Activated naive CD8-positive, alpha-beta T cell treated with anti-CD3 and anti-CD28 coated beads, Interleukin-2, amount 50 U/mL, for 24 hours (primary cell): Measurements from ENCODE around the gene HOOK1.
"Not testable (repeated sequence)": the region's sequence is repeated elsewhere in the genome, so short reads cannot be mapped to it uniquely, and the experiment has no call there.

Experiments
- ATAC-seq: fragments of 150-1000 bp; cut with Tn5 transposase; one replicate; pipeline ENCODE4 v1.10.0; 2021
- DNase-seq: peaks from one replicate; pipeline ENCODE4 v3.0.0; 2021
- H3K27ac Mint-ChIP-seq: one replicate; pipeline ENCODE4 v1.8.0; 2021; ENCODE audit warnings: mild to moderate bottlenecking, mixed read lengths
- H3K27me3 Mint-ChIP-seq: one replicate; pipeline ENCODE4 v1.8.0; 2021; ENCODE audit warnings: mixed read lengths
- H3K36me3 Mint-ChIP-seq: one replicate; pipeline ENCODE4 v1.8.0; 2021; ENCODE audit warnings: low read depth, mixed read lengths
- H3K4me1 Mint-ChIP-seq: one replicate; pipeline ENCODE4 v1.8.0; 2021; ENCODE audit warnings: mixed read lengths
- H3K4me3 Mint-ChIP-seq: one replicate; pipeline ENCODE4 v1.8.0; 2021; ENCODE audit warnings: mild to moderate bottlenecking, moderate library complexity, mixed read lengths
- H3K9me3 Mint-ChIP-seq: one replicate; pipeline ENCODE4 v1.8.0; 2021; ENCODE audit warnings: mixed read lengths

Gene HOOK1

DNA sequence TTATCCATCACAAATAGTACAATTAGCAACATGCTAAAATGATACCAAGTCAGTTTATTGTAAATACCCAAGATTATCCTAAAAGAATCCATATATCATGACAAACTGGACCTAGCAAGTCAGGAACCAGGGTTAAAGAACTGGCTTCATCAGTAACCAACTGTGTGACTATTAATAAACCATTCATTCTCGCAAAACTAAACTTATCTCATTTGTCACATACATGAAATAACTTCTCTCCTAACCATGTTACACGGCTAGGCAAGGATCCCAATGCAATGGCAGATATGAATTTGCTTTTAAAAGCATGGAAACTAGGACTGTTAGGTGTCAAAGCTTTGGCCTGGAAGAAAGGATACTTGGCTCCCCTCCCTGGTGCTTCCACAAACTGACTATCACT is 82.4 kb downstream of the HOOK1 start:
- ATAC-seq = no peak

DNA sequence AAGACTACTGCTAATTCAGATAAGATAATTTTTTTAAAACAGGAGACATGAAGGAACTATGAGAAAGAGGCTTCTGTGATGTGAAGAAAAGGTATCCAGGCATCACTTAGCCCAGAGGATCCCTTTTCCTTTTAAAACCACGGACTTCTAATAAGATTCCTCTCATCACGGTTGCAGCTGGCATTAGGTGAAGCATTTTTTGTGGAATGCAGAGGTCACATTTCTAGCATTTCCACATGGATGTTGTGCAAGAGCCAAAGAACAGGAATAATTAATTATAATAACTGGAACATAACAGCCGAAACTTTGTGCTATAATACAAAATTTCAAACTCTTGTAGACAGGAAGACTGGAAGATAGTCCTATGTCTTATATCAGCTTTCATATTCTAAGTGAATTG is 84.2 kb downstream of the HOOK1 start:
- Mint-ChIP-seq H3K4me3 (no peak overlapping the region), H3K27ac (no peak overlapping the region), H3K36me3 (no peaks in the 10 kb centered on the region), H3K27me3 (no peaks in the 10 kb centered on the region), H3K4me1 (peaks cover 3% of the 10 kb centered on the region), H3K9me3 (no peaks in the 10 kb centered on the region)
- ATAC-seq = no peak
- DNase-seq = no peak

More for the DNA sequence above, 82.4 kb downstream of the HOOK1 start:
- no peak for DNase-seq
- no peaks in the 10 kb centered on the region for H3K9me3 Mint-ChIP-seq
- no peak overlapping the region for H3K4me3 Mint-ChIP-seq
- H3K4me1 Mint-ChIP-seq = peaks cover 17% of the 10 kb centered on the region
- no peaks in the 10 kb centered on the region for H3K27me3 Mint-ChIP-seq
- H3K27ac Mint-ChIP-seq = no peak overlapping the region
- peaks cover 2% of the 10 kb centered on the region for H3K36me3 Mint-ChIP-seq

DNA sequence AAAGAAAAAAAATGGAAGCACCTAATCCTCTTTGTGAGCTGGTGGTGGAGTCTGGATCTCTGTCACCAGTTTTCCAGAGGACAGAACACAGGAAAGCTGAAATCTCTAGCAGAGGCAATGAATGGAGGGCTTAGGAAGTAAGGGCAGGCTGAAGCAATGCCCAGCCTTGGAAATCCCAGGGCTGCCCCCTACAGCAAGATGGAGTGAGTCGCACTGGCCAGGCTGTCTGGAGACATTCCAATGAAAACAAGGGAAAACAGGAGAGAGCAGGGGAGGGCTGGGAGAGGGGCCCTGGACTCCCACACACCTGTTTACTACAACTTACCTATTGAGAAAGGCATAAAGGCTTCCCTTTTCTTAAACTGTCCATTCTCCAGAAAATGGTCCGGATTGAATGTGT is 85.9 kb downstream of the HOOK1 start:
- H3K4me1 Mint-ChIP-seq = no peaks in the 10 kb centered on the region
- no peak overlapping the region for H3K27ac Mint-ChIP-seq
- H3K9me3 Mint-ChIP-seq = no peaks in the 10 kb centered on the region
- H3K36me3 Mint-ChIP-seq = no peaks in the 10 kb centered on the region
- no peaks in the 10 kb centered on the region for H3K27me3 Mint-ChIP-seq
- DNase-seq (no peak), ATAC-seq (no peak)
- H3K4me3 Mint-ChIP-seq = no peak overlapping the region

DNA sequence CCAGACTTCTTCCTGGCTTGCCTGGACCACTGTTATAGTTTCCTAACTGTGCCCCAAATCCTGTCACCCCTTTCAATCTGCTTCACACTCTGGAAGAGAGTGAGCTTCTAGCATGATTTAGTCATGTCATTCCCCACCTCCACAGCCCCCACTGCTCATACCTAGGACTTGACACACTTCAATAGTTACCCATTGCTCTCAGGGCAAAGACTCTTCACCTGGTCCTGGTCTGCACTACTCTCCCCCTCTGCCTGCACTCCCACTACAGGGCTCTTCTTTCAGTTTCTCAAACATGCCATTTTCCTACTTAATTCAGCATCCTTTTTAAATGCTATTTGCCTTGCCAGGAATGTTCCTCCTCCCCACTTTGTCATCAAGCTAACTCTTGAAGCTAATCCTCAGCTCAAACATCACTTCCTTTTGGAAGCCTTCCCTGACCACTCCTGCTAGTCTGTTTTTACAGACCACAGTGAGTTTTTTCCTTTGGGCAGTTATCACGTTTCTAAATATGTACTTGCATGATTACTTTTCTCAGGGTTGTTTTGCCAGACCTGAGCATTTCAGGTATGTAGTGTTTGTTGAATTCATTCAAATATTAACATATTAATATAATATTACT is 87.1 kb downstream of the HOOK1 start:
- Mint-ChIP-seq H3K36me3 (peaks cover 1% of the 10 kb centered on the region), H3K4me3 (no peak overlapping the region), H3K27me3 (no peaks in the 10 kb centered on the region), H3K27ac (no peak overlapping the region), H3K9me3 (no peaks in the 10 kb centered on the region), H3K4me1 (no peaks in the 10 kb centered on the region)
- DNase-seq (no peak), ATAC-seq (no peak)

DNA sequence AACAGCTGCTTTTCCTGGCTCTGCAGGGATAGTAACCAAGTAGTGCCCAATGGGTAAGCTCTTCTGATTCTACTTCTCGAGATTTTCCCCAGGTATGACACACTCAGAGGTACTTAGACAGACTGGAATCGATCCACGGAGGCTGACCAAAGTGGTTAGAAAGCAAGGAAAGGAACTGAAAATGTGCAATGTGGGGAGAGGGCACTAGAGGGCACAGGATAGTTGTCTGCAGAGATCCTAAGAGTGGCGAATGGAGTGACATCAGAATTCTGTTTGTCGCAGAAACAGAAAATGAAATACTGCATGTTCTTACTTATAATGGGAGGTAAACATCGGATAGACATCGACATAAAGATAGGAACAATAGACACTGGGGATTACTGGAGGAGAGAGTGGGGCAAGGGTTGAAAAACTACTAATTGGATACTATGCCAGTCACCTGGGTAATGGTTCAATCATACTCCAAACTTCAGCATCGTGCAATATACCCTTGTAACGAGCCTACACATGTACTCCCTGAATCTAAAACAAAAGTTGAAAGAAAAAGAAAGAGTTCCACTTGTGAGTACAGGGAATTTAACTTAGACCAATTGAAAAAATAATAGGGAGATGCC is 88.5 kb downstream of the HOOK1 start:
- Mint-ChIP-seq H3K36me3 (peaks cover 1% of the 10 kb centered on the region), H3K27me3 (no peaks in the 10 kb centered on the region), H3K27ac (no peak overlapping the region), H3K4me3 (no peak overlapping the region), H3K4me1 (no peaks in the 10 kb centered on the region), H3K9me3 (no peaks in the 10 kb centered on the region)
- DNase-seq = peak; percentile 7
- ATAC-seq = no peak

DNA sequence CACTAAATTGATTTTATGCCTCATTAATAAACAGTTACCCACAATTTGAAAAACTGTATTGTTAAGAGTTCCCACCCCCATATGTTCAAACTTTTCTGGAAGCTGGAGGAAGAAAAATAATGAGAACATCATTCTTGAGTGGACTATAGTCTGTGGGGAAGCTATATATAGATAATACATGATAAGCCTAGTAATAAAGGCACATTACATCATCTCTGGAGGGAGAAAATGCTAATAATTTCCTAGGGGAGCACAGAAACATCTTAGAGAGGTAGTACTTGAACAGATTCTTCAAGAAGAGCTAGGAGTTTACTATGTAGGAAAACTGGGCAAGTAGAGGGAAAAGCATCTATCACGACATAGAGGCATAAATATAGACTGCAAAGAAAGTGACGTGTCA is 92.2 kb downstream of the HOOK1 start:
- no peak for ATAC-seq
- Mint-ChIP-seq H3K27ac (no peak overlapping the region), H3K4me3 (no peak overlapping the region), H3K9me3 (no peaks in the 10 kb centered on the region), H3K4me1 (no peaks in the 10 kb centered on the region), H3K27me3 (no peaks in the 10 kb centered on the region), H3K36me3 (peaks cover 1% of the 10 kb centered on the region)
- DNase-seq = no peak

DNA sequence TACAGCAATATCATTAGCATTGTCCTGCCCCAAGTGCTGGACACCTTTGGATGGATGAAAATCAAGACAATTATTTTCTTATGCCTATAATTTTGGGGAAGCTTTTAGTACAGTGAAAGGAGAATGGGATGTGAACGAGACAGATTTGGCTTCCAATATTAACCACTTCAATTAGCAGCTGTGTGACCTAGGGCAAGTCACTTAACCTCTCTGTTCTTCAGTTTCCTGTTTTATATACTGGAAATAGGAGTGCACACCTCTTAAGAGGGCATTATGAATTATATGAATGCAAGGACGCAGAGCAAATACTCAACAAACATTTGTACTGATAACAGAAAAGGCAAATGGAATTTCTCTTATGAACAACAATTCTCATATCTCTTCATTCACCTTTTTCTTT is 93.3 kb downstream of the HOOK1 start:
- no peak for DNase-seq
- peaks cover 1% of the 10 kb centered on the region for H3K36me3 Mint-ChIP-seq
- H3K27me3 Mint-ChIP-seq = no peaks in the 10 kb centered on the region
- H3K4me1 Mint-ChIP-seq = no peaks in the 10 kb centered on the region
- no peak overlapping the region for H3K27ac Mint-ChIP-seq
- no peak overlapping the region for H3K4me3 Mint-ChIP-seq
- no peak for ATAC-seq
- no peaks in the 10 kb centered on the region for H3K9me3 Mint-ChIP-seq

DNA sequence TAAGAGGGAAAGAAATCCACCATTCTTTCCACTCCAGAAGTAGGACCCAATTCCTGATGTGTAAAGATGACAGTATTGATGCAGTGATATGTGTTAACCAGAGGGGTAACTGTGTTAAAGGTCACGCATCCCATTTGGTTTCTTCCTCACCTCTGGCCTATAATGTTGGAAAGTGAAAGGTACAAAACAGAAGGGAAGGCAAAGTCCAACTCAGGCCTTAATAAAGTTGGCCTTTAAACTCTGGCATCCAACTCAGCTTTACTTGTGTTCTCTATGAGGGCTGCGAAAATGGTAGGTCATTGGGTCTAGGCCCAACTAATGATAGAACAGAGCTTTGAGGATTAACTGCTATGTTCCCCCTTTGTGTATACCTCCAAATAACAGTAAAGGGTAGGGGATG is 93.9 kb downstream of the HOOK1 start:
- Mint-ChIP-seq H3K9me3 (no peaks in the 10 kb centered on the region), H3K27me3 (no peaks in the 10 kb centered on the region), H3K4me1 (no peaks in the 10 kb centered on the region), H3K4me3 (no peak overlapping the region), H3K36me3 (peaks cover 1% of the 10 kb centered on the region), H3K27ac (no peak overlapping the region)
- ATAC-seq (no peak), DNase-seq (no peak)

DNA sequence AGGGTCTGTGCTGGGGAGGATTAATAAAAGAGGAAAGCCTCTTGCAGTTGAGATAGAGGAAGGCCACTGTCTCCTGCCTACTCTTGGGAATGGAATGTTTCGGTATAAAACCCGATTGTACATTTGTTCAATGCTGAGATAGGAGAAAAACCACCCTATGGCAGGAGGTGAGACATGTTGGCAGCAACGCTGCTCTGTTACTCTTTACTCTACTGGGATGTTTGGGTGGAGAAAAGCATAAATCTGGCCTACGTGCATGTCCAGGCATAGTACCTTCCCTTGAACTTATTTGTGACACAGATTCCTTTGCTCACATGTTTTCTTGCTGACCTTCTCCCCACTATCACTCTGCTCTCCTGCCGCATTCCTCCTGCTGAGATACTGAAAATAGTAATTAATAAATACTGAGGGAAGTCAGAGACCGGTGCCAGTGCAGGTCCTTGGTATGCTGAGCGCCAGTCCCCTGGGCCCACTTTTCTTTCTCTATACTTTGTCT is 100.1 kb downstream of the HOOK1 start:
- not testable (repeated sequence) for ATAC-seq, H3K4me3 Mint-ChIP-seq, DNase-seq, H3K36me3 Mint-ChIP-seq, H3K27me3 Mint-ChIP-seq, H3K27ac Mint-ChIP-seq, H3K4me1 Mint-ChIP-seq, H3K9me3 Mint-ChIP-seq

DNA sequence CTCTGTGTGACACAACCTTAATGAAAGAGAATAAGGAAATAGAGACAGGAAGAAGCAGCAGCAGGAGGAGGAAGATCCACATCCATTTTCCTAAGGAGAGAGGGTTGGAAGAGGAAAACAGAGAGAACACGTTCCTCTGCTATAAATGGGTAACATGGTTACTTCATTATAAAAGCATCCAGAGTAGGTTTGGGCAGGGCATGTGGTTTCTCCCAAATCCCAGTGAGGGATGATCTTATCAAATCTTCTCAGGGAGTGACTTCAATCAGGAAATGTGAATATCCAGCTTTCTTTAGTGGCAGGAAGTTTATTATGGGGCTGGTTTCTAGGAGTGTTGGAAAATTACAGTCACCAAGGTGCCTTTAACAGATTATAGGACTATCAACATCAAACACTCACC is 100.8 kb downstream of the HOOK1 start:
- H3K4me3 Mint-ChIP-seq = no peak overlapping the region
- ATAC-seq = no peak

DNA sequence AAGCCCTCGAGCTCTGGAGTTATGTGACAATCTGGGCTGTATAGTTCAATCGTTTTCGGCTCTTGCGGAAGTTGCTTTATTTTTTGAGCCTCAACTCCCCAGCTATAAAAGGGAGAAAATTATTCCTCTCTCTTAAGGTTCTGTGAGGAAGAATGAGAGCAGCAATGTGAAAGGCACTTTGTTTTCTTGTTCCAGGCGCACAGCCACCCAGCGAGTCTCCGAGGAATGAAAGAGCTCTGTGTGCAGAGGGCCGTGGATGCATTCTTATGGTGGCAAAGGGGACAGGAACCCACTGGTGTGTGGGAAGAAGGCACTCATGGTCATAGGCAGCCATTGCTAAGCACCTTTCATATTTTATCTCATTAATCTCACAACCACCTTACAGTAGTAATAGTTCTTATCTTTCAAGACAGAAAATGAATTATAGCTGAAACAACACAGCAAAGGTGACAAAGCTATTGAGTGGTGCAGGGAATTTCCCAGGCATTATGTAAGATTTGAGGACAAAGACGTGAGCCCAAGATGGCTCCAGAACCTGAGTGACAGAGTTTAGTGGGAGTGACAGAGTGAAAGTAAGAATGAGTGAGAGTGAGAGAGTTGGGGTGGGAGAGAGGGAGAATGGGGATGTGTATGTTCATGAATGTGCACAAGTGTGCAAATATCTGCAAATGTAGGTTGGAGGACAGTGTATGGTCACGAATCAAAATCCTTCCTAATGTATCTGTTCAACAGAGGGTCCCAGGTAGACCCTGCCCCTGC is 102.5 kb downstream of the HOOK1 start:
- no peaks in the 10 kb centered on the region for H3K4me1 Mint-ChIP-seq

More for the DNA sequence above, 100.8 kb downstream of the HOOK1 start:
- Mint-ChIP-seq H3K36me3 (peaks cover 2% of the 10 kb centered on the region), H3K9me3 (no peaks in the 10 kb centered on the region), H3K27ac (no peak overlapping the region), H3K27me3 (peaks cover 4% of the 10 kb centered on the region), H3K4me1 (no peaks in the 10 kb centered on the region)
- no peak for DNase-seq

DNA sequence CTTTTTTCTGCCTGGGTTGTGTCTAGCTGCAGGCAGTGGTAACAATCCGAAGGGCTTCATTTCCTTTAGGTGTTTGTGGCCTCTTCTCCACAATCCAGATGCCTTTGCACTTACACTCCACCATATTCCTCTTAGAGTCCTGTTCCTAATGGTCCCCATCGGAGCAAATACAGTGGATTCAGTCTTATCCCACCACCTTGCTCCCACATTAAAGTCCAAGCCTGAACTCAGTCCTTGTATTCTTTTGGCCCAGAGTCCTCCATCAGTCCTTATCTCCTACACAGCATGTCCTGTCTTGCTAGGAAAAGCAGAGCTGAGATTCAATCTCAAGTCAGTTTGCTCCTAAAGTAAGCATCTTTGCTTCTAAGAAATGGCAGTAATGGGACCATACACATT is 103.0 kb downstream of the HOOK1 start:
- ATAC-seq (no peak), DNase-seq (no peak)
- Mint-ChIP-seq H3K27me3 (peaks cover 4% of the 10 kb centered on the region), H3K27ac (no peak overlapping the region), H3K36me3 (peaks cover 2% of the 10 kb centered on the region), H3K4me1 (no peaks in the 10 kb centered on the region), H3K4me3 (no peak overlapping the region), H3K9me3 (no peaks in the 10 kb centered on the region)

More for the DNA sequence above, 102.5 kb downstream of the HOOK1 start:
- DNase-seq (no peak), ATAC-seq (no peak)
- H3K9me3 Mint-ChIP-seq = no peaks in the 10 kb centered on the region
- H3K36me3 Mint-ChIP-seq = peaks cover 2% of the 10 kb centered on the region
- H3K27ac Mint-ChIP-seq = no peak overlapping the region
- no peak overlapping the region for H3K4me3 Mint-ChIP-seq
- H3K27me3 Mint-ChIP-seq = peaks cover 4% of the 10 kb centered on the region

DNA sequence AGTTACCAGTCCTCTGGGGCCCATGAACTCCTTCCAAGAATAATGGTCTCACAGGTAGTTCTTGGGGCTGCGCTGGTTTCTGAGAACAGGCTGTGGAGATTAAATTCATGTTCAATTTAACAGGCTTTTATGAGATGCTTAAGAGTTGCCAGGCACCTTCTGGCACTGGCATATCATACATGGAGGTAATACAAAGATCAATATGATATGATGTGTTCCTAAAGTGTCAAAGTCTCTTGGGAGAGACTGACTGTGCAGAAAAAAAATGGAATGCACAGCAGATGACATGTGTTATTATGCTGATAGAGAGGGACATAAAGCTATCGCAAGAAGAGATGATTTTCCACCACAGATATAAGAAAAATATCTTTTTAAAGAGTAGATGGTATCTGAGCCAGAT is 105.0 kb downstream of the HOOK1 start:
- no peak for ATAC-seq

DNA sequence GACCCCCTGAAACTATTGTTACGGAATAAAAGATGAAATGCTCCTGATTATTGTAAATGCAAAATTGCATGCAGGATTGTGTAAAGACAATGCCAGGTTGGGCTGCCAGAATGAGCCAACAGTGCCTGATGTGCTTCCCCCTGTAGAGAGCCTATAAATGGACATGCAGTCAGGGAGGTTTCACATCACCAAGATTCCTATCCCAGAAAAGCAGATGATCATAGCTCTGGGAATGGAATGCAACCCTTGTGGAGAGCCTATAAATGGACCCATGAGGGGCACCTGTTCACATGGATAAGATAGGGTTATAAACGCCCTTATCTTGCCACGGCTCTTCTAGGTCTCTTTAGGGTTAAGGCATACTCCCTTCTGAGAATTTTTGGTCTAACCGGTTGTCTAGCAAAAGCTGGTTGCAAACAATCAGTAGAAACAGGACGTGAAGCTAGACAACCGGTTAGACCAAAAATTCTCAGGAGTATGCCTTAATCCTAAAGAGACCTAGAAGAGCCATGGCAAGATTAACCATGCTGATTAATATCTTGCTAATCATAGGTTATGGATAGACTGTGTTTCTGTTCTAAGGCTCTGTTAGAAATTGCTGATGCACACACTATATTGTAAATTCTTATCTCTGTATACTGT is 106.6 kb downstream of the HOOK1 start:
- not testable (repeated sequence) for H3K4me3 Mint-ChIP-seq, H3K27ac Mint-ChIP-seq, H3K36me3 Mint-ChIP-seq, H3K27me3 Mint-ChIP-seq, DNase-seq, H3K4me1 Mint-ChIP-seq, ATAC-seq
- peaks cover 20% of the 10 kb centered on the region for H3K9me3 Mint-ChIP-seq

More for the DNA sequence above, 105.0 kb downstream of the HOOK1 start:
- H3K4me3 Mint-ChIP-seq = no peak overlapping the region
- H3K27me3 Mint-ChIP-seq = peaks cover 4% of the 10 kb centered on the region
- peaks cover 13% of the 10 kb centered on the region for H3K9me3 Mint-ChIP-seq
- H3K36me3 Mint-ChIP-seq = peaks cover 4% of the 10 kb centered on the region
- H3K4me1 Mint-ChIP-seq = no peaks in the 10 kb centered on the region
- no peak overlapping the region for H3K27ac Mint-ChIP-seq
- no peak for DNase-seq

DNA sequence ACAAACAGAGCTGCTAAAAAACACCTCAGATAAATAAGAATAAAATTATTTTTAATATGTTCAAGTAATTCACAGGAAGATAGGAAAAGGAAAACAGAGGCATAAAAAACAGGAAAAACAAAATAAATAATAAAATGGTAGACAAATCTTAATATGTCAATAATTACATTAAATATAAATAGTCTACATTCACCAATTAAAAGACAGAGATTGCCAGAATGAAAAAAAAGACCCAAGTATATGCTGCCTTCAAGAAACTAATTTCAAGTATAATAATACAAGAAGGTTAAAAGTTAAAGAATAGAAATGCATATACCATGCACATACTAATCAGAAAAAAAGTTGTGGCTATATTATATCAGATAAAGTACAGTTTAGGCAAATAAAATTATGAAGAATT is 109.9 kb downstream of the HOOK1 start:
- ATAC-seq (no peak), DNase-seq (no peak)
- peaks cover 3% of the 10 kb centered on the region for H3K36me3 Mint-ChIP-seq
- H3K4me3 Mint-ChIP-seq = no peak overlapping the region
- no peak overlapping the region for H3K27ac Mint-ChIP-seq
- H3K27me3 Mint-ChIP-seq = peaks cover 17% of the 10 kb centered on the region
- peaks cover 20% of the 10 kb centered on the region for H3K9me3 Mint-ChIP-seq
- peaks cover 15% of the 10 kb centered on the region for H3K4me1 Mint-ChIP-seq
